Measurements from ENCODE around the gene HDDC2.
"Not testable (repeated sequence)": the region's sequence is repeated elsewhere in the genome, so short reads cannot be mapped to it uniquely, and the experiment has no call there.

Gene HDDC2

DNA sequence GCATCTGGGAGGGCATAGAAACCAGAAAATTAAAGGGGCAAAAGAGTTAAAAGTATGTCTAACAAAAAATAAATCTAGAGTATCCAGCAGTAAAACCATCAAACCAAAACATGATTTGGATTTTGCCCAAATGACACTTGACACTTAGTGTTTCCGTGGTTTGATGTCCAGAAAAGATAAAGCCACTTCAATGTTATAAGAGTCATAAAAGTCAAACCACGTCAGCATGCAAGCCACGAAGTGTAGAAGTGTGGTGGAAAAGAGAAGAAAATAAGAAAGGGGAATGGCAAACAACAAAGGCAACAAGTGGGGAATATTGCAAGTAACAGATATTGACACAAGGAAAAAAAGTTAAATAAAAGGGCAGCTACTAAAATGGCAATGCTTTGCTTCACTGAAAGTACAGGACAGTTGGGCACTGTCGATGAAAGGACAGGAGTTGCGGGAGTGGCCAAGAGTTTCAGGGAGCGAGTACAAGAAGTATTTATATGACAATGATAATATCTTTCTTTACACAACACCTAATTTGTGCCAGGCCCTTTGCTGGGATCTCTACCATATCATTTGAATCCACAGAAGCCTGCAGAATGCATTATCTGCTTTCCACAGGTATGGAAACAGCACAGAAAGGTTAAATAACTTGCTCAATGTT, 6.3 kb upstream of the HDDC2 start:
- in situ Hi-C loops (cut with MboI; ENCODE audit: low pct_unique_long_range_greater_than_20kb, low sequenced_read_pairs): no loop called here
- peak; percentile 33 for DNase-seq

- in situ Hi-C loops (cut with MboI; ENCODE audit: low pct_unique_long_range_greater_than_20kb, low sequenced_read_pairs): no loop called here
- no peak for DNase-seq
These were observed 5.5 kb upstream of the HDDC2 start for GRCh38 chr6:125307150-125307838.

GRCh38 chr6:125306756-125307149, 5.0 kb upstream of the HDDC2 start:
- no peak for DNase-seq
- in situ Hi-C loops (cut with MboI; ENCODE audit: low pct_unique_long_range_greater_than_20kb, low sequenced_read_pairs): no loop called here

- DNase-seq: no peak
- in situ Hi-C loops (cut with MboI; ENCODE audit: low pct_unique_long_range_greater_than_20kb, low sequenced_read_pairs): no loop called here
These were observed 3.3 kb upstream of the HDDC2 start for GRCh38 chr6:125304970-125305660.

DNA sequence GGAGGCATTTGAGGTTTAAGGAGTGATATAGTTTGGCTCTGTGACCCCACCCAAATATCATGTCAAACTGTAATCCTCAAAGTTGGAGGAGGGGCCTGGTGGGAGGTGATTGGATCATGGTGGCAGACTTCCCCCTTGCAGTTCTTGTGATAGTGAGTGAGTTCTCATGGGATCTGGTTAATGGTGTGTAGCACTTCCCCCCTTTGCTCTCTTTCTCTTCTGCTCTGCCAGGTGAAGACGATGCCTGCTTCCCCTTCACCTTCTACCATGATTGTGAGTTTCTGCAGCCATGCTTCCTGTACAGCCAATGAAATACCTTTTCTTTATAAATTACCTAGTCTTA, 1.7 kb upstream of the HDDC2 start:
- DNase-seq: peak; percentile 14
- in situ Hi-C loops (cut with MboI; ENCODE audit: low pct_unique_long_range_greater_than_20kb, low sequenced_read_pairs): no loop called here

GRCh38 chr6:125302840-125303511, 1.2 kb upstream of the HDDC2 start:
- no peak for DNase-seq
- in situ Hi-C loops (cut with MboI; ENCODE audit: low pct_unique_long_range_greater_than_20kb, low sequenced_read_pairs): no loop called here

GRCh38 chr6:125300992-125301434, 754 bp downstream of the HDDC2 start:
- in situ Hi-C loops (cut with MboI; ENCODE audit: low pct_unique_long_range_greater_than_20kb, low sequenced_read_pairs): no loop called here
- DNase-seq: peak; percentile 53

DNA sequence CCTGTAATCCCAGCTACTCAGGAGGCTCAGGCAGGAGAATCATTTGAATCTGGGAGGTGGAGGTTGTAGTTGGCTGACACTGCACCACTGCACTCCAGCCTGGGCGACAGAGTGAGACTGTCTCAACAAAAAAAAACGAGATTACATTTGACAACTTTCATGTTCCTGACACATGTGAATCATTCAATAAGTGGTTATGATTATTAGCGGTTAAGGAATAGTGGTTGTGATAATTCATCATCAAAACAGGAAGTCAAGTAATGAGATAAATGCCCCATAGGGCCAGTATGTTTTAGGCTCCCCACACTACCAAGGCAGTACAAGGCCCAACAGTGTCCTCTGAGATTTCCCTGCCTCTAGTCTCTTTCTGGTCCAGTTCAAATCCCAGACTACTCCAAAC, 2.5 kb downstream of the HDDC2 start:
- DNase-seq: no peak
- in situ Hi-C loops (cut with MboI; ENCODE audit: low pct_unique_long_range_greater_than_20kb, low sequenced_read_pairs): no loop called here

DNA sequence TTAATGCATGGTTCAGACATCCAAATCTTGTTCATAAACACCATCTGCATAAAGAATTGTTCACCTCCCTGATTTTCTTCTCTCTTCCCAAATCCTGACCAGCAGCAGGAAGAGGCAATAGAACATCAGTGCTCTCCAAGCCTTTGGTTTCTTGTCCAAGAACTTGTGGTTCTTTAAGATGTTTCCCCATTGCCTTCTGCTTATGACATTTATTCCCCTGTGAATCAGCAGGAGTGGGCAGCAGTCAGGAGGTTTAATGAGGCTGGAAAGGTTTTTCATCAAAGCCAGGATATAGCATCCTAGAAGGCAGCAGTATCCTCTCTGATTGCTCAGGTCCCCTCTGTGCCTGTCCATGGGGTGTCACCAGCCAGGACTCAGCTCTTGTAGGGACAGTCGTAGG, 5.3 kb downstream of the HDDC2 start:
- DNase-seq: no peak
- in situ Hi-C loops (cut with MboI; ENCODE audit: low pct_unique_long_range_greater_than_20kb, low sequenced_read_pairs): no loop called here

DNA sequence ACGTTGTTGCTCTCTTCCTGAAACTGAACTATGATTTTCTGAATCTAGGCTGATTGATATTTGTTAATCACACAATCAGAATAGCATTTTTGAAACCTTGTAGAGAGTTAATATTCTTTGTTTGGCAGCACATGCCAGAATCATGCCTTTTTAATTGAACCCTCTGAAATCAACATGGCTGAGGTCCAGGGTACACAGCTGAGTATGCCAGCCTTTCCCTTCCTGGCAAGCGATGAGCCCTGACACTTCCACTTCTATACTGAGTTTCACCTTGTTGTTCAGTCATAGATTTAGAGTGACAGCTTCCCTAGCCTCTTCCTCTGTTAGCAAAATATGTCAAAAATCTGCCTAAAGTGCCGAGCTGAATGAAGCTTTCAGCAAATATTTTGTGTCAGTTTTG, 6.8 kb downstream of the HDDC2 start:
- DNase-seq: no peak
- in situ Hi-C loops (cut with MboI; ENCODE audit: low pct_unique_long_range_greater_than_20kb, low sequenced_read_pairs): no loop called here

GRCh38 chr6:125294036-125294435, 7.7 kb downstream of the HDDC2 start:
- no peak for DNase-seq
- in situ Hi-C loops (cut with MboI; ENCODE audit: low pct_unique_long_range_greater_than_20kb, low sequenced_read_pairs): no loop called here

DNA sequence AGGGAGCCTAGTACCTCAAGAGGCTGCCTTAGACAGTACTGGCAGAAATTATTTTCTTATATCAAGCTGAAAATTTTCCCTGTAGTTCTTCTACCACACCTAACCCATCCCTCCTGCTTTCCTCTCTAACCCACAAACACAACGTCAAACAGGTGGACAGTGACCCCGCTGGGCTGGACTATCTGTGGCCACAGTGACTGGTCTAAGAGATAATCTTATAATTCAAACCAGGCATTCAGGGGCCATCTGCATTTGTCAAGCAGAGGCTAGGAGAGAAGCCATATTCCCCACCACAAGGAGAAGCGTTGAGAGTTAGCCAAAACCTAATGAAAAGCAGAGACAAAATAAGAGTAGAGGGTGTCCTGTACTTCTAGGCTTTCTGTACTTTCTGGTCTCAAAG, 8.2 kb downstream of the HDDC2 start:
- in situ Hi-C loops (cut with MboI; ENCODE audit: low pct_unique_long_range_greater_than_20kb, low sequenced_read_pairs): no loop called here
- no peak for DNase-seq

GRCh38 chr6:125287718-125288117, 14.0 kb downstream of the HDDC2 start:
- in situ Hi-C loops (cut with MboI; ENCODE audit: low pct_unique_long_range_greater_than_20kb, low sequenced_read_pairs): no loop called here
- DNase-seq: no peak

GRCh38 chr6:125285936-125286335, 15.8 kb downstream of the HDDC2 start:
- DNase-seq: no peak
- in situ Hi-C loops (cut with MboI; ENCODE audit: low pct_unique_long_range_greater_than_20kb, low sequenced_read_pairs): no loop called here

- in situ Hi-C loops (cut with MboI; ENCODE audit: low pct_unique_long_range_greater_than_20kb, low sequenced_read_pairs): no loop called here
- no peak for DNase-seq
These were observed 16.4 kb downstream of the HDDC2 start for GRCh38 chr6:125285353-125285752.

DNA sequence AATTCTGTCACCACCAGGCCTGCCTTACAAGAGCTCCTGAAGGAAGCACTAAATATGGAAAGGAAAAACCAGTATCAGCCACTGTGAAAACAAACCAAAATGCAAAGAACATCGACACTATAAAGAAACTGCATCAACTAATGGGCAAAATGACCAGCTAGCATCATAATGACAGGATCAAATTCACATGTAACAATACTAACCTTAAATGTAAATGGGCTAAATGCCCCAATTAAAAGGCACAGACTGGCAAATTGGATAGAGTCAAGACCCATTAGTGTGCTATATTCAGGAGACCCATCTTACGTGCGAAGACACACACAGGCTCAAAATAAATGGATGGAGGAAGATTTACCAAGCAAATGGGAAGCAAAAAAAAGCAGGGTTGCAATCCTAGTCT, 19.3 kb downstream of the HDDC2 start:
- DNase-seq; in situ Hi-C loops (cut with MboI; ENCODE audit: low pct_unique_long_range_greater_than_20kb, low sequenced_read_pairs): not testable (repeated sequence)

- DNase-seq; in situ Hi-C loops (cut with MboI; ENCODE audit: low pct_unique_long_range_greater_than_20kb, low sequenced_read_pairs): not testable (repeated sequence)
These were observed 21.3 kb downstream of the HDDC2 start for GRCh38 chr6:125280370-125281035.

- no peak for DNase-seq
- in situ Hi-C loops (cut with MboI; ENCODE audit: low pct_unique_long_range_greater_than_20kb, low sequenced_read_pairs): no loop called here
These were observed 21.8 kb downstream of the HDDC2 start for GRCh38 chr6:125279961-125280360.

DNA sequence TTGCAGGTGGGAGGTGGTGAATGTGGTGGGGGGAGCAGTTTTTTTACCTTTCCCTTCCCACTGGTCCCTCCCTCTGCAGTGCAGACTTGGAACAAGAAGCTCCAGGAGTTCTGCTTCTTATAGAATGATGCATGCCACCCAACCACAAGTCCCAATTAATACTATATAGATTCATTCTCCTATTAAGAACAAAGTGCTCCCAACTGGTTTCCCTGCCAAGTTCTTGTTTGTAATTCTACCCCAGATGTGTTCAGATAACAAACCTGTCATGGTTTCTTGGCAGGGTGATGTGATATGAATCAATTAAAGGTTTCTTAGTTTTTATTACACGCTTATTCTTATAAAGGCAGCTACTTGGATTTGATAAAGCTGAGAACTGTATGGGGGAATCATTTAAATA, 23.9 kb downstream of the HDDC2 start:
- in situ Hi-C loops (cut with MboI; ENCODE audit: low pct_unique_long_range_greater_than_20kb, low sequenced_read_pairs): no loop called here
- no peak for DNase-seq

GRCh38 chr6:125275779-125276178, 26.0 kb downstream of the HDDC2 start:
- DNase-seq: no peak
- in situ Hi-C loops (cut with MboI; ENCODE audit: low pct_unique_long_range_greater_than_20kb, low sequenced_read_pairs): no loop called here
